Natural killer cell (primary cell): ENCODE results near the gene TXNDC11. TPM values are rescaled to one million over a fixed set of nuclear protein-coding genes. Genes with fewer than 3 reads are reported as not detected.

Experiments
- ATAC-seq, 3 donors: fragments of 150-1000 bp in 2 of 3; fragments of 200-7000 bp in 1 of 3; cut with Tn5 transposase; 1 replicate in 1 of 3; 2 replicates in 2 of 3; pipeline ENCODE4 v1.10.0; 2021; ENCODE audit warnings: mild to moderate bottlenecking in 2 of 3, moderate library complexity in 2 of 3
- DNase-seq, 2 donors: peaks; one replicate each; pipeline versions ENCODE4 v3.0.0 to v3.0.0-alpha.2; 2013 to 2021; ENCODE audit warnings: mixed read lengths in 1 of 2
- H3K27ac ChIP-seq: one replicate; pipeline ENCODE4 v1.5.1; 2013; ENCODE audit warnings: mild to moderate bottlenecking, low read length
- H3K27me3 ChIP-seq: one replicate; pipeline ENCODE4 v1.6.1; 2013; ENCODE audit warnings: low read length; ENCODE audit not compliant: control insufficient read depth, insufficient read depth
- H3K36me3 ChIP-seq: one replicate; pipeline ENCODE4 v1.6.1; 2013; ENCODE audit warnings: low read length; ENCODE audit not compliant: control insufficient read depth, insufficient read depth
- H3K4me1 ChIP-seq: one replicate; pipeline ENCODE4 v1.6.1; 2013; ENCODE audit warnings: low read length; ENCODE audit not compliant: control insufficient read depth, insufficient read depth
- H3K4me3 ChIP-seq: one replicate; pipeline ENCODE4 v1.5.1; 2013; ENCODE audit warnings: low read length
- H3K9me3 ChIP-seq: one replicate; pipeline ENCODE4 v1.6.1; 2013; ENCODE audit warnings: low read length; ENCODE audit not compliant: control insufficient read depth, insufficient read depth
- H3K27ac Mint-ChIP-seq, 2 donors: one replicate each; pipeline ENCODE4 v1.8.0; 2022; ENCODE audit warnings: mild to moderate bottlenecking in 2 of 2, mixed read lengths in 2 of 2, moderate library complexity in 1 of 2
- H3K27me3 Mint-ChIP-seq, 2 donors: one replicate each; pipeline ENCODE4 v1.8.0; 2022; ENCODE audit warnings: low read depth in 2 of 2, mixed read lengths in 2 of 2
- H3K36me3 Mint-ChIP-seq: one replicate; pipeline ENCODE4 v1.8.0; 2022; ENCODE audit warnings: mixed read lengths
- H3K4me1 Mint-ChIP-seq, 2 donors: one replicate each; pipeline ENCODE4 v1.8.0; 2022; ENCODE audit warnings: mixed read lengths in 2 of 2
- H3K4me3 Mint-ChIP-seq: one replicate; pipeline ENCODE4 v1.8.0; 2022; ENCODE audit warnings: mild to moderate bottlenecking, moderate library complexity, mixed read lengths
- H3K9me3 Mint-ChIP-seq, 2 donors: one replicate each; pipeline ENCODE4 v1.8.0; 2022; ENCODE audit warnings: mixed read lengths in 2 of 2
- WGBS: methylation state at CpG from one replicate; pipeline ENCODE4 v1.1.7; 2013; ENCODE audit warnings: missing lambda C conversion rate; ENCODE audit not compliant: insufficient coverage; 5-methylcytosine and 5-hydroxymethylcytosine counted together
- intact Hi-C: fragments of 100-400 bp; cut with micrococcal nuclease; formaldehyde crosslinking; loops from one replicate; pipeline ENCODE4 v1.14.2; 2022
- total RNA-seq, 4 donors: library from RNA; stranded (reverse); fragments of 120-200 nt in 1 of 4; gene quantifications; one replicate each; pipeline versions ENCODE4 v1.2.3 to v1.2.4, GENCODE V29; 2013 to 2022
- TF ChIP-seq, protein P1 (sequence below): fragments of 200-600 bp; IDR thresholded peaks from one replicate; pipeline ENCODE4 v1.8.0; 2022; ENCODE audit warnings: antibody characterized with exemption

TXNDC11 gene
- total RNA-seq, 3 donors from 2014 or later (not counting 1 experiment from before 2014, with no cell fraction given) = 63.4 to 99.2 (median 68.9) TPM

GRCh38 chr16:11679250-11679649 lies 63.4 kb downstream of the TXNDC11 start:
- no peaks in the 10 kb centered on the region for H3K9me3 Mint-ChIP-seq
- H3K36me3 ChIP-seq = peaks cover 53% of the 10 kb centered on the region
- H3K27me3 Mint-ChIP-seq = no peaks in the 10 kb centered on the region
- DNase-seq = no peak
- intact Hi-C loops = no loop called here
- H3K27me3 ChIP-seq = no peaks in the 10 kb centered on the region
- ATAC-seq = no peak
- no peak overlapping the region for H3K27ac ChIP-seq
- no peak overlapping the region for H3K4me3 ChIP-seq
- TF ChIP-seq, protein P1, sequence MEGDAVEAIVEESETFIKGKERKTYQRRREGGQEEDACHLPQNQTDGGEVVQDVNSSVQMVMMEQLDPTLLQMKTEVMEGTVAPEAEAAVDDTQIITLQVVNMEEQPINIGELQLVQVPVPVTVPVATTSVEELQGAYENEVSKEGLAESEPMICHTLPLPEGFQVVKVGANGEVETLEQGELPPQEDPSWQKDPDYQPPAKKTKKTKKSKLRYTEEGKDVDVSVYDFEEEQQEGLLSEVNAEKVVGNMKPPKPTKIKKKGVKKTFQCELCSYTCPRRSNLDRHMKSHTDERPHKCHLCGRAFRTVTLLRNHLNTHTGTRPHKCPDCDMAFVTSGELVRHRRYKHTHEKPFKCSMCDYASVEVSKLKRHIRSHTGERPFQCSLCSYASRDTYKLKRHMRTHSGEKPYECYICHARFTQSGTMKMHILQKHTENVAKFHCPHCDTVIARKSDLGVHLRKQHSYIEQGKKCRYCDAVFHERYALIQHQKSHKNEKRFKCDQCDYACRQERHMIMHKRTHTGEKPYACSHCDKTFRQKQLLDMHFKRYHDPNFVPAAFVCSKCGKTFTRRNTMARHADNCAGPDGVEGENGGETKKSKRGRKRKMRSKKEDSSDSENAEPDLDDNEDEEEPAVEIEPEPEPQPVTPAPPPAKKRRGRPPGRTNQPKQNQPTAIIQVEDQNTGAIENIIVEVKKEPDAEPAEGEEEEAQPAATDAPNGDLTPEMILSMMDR = no peak
- WGBS = 94% methylated on average over 13 of the region's 13 CpGs
- peaks cover 6% of the 10 kb centered on the region for H3K36me3 Mint-ChIP-seq
- H3K27ac Mint-ChIP-seq = no peak overlapping the region
- peaks cover 51% of the 10 kb centered on the region for H3K4me1 ChIP-seq
- no peaks in the 10 kb centered on the region for H3K9me3 ChIP-seq
- peaks cover 10 to 18% of the 10 kb centered on the region in 2 donors for H3K4me1 Mint-ChIP-seq
- no peak overlapping the region for H3K4me3 Mint-ChIP-seq

DNA sequence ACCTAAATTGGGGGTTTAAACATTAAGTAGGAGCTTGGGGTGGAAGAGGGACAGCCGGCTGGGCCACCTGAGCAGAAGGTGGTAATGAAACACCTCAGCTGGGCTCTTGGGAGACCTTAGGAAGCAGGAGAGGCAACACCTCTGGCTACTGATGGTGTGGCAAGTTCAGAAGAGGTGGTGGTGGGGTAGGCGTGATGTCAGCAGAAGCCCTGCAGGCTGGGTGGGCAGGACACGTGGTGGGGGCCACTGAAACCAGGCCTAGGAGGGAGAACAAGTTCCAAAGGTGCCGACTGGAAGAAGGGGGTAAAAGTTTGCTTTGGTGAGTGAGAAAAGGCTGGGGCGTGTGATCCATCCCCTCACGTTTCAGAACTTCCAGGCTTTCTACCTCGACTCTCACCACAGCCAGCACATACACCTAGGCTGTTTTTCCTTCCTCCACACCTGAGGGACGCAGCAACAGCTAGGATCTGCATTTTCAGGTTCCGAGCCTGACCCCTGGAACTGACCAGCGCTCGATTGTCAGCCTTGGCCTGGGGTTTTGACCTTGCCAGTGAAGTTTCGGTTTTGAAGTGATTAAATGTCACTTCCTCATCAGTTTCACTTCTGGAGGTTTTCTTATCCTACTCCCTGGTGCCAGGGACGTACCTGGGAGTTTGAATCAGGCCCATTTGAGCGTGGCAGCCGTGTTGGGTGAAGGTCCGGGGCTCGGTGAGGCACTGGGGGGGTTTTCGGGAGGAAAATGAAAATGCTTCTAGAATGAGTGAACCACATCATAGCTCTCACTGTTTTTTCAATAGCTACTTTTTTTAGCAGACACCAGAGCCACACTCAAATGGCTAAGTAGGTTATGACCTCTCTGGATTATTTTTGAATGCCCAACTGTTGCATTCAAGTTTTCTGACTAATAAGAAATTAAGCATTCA lies 64.4 kb downstream of the TXNDC11 start:
- Mint-ChIP-seq H3K27me3 (no peaks in the 10 kb centered on the region), H3K4me3 (peak overlapping the region; percentile 13), H3K36me3 (no peaks in the 10 kb centered on the region), H3K9me3 (no peaks in the 10 kb centered on the region), H3K27ac (peak overlapping the region in 1 of 2 donors; percentile 62), H3K4me1 (peaks cover 10 to 19% of the 10 kb centered on the region in 2 donors)
- Histone ChIP-seq H3K36me3 (peaks cover 43% of the 10 kb centered on the region), H3K9me3 (no peaks in the 10 kb centered on the region), H3K27me3 (no peaks in the 10 kb centered on the region), H3K4me1 (peaks cover 52% of the 10 kb centered on the region), H3K4me3 (no peak overlapping the region), H3K27ac (peak overlapping the region; percentile 47)
- no peak for DNase-seq
- no peak for ATAC-seq
- intact Hi-C loops = no loop called here
- TF ChIP-seq, protein P1 = no peak
- WGBS = 62% methylated on average over 18 of the region's 18 CpGs

GRCh38 chr16:11677451-11677951 lies 65.2 kb downstream of the TXNDC11 start:
- H3K27me3 Mint-ChIP-seq = no peaks in the 10 kb centered on the region
- peaks cover 10 to 26% of the 10 kb centered on the region in 2 donors for H3K4me1 Mint-ChIP-seq
- H3K27ac Mint-ChIP-seq = peak overlapping the region in 1 of 2 donors; percentile 62
- ATAC-seq (no peak), DNase-seq (no peak)
- H3K9me3 Mint-ChIP-seq = no peaks in the 10 kb centered on the region
- Histone ChIP-seq H3K27ac (peak overlapping the region; percentile 47), H3K4me3 (no peak overlapping the region), H3K27me3 (no peaks in the 10 kb centered on the region), H3K4me1 (peaks cover 57% of the 10 kb centered on the region), H3K36me3 (peaks cover 36% of the 10 kb centered on the region), H3K9me3 (no peaks in the 10 kb centered on the region)
- no peaks in the 10 kb centered on the region for H3K36me3 Mint-ChIP-seq
- WGBS = 69% methylated on average over 9 of the region's 9 CpGs
- peak overlapping the region; percentile 13 for H3K4me3 Mint-ChIP-seq
- TF ChIP-seq, protein P1 = no peak
- intact Hi-C loops = no loop called here
